GM12874 (cell line): ENCODE results near the gene DERA.

Experiments
- TF ChIP-seq, protein P1 (sequence below): IDR thresholded peaks from 2 replicates; pipeline ENCODE4 v1.5.1; 2011; ENCODE audit warnings: low read depth, mild to moderate bottlenecking, control low read depth, low read length, moderate library complexity; ENCODE audit not compliant: insufficient read depth

DERA gene

DNA sequence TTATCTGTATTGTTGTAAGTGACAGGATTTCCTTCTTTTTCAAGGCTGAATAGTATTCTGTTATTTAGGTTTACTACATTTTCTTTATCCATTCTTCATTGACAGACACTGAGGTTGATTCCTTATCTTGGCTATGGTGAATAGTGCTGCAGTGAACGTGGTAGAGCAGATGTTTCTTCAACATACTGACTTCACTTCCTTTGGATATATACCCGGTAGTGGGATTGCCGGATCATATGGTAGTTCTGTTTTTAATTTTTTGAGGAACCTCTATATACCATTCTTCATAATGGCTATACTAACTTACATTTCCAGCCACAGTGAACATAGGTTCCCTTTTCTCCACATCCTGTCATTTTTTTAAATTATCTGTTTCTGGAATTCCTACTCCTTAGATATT lies 21.8 kb downstream of the DERA start:
- TF ChIP-seq, protein P1, sequence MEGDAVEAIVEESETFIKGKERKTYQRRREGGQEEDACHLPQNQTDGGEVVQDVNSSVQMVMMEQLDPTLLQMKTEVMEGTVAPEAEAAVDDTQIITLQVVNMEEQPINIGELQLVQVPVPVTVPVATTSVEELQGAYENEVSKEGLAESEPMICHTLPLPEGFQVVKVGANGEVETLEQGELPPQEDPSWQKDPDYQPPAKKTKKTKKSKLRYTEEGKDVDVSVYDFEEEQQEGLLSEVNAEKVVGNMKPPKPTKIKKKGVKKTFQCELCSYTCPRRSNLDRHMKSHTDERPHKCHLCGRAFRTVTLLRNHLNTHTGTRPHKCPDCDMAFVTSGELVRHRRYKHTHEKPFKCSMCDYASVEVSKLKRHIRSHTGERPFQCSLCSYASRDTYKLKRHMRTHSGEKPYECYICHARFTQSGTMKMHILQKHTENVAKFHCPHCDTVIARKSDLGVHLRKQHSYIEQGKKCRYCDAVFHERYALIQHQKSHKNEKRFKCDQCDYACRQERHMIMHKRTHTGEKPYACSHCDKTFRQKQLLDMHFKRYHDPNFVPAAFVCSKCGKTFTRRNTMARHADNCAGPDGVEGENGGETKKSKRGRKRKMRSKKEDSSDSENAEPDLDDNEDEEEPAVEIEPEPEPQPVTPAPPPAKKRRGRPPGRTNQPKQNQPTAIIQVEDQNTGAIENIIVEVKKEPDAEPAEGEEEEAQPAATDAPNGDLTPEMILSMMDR = no peak

DNA sequence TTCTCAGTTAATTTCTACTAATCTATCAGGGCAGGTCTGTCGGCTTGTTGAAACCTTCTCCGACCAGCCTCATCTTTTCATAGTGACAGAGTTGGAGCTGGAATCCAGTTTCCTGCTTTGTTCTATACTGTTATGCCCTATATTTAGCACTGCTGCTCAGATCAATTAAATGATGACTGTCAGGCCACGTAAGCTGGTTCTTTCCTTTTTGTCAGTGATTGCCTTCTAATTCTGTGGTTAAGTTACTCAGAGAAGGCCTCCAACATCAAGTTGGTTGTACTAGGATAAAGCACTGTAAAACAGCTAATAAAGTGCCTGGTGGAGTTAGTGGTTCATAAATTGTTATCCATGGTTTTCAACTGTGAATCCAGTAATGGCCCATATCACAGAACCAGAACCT lies 22.6 kb downstream of the DERA start:
- TF ChIP-seq, protein P1 = no peak

GRCh38 chr12:15936751-15937150 lies 25.6 kb downstream of the DERA start:
- TF ChIP-seq, protein P1 = no peak

DNA sequence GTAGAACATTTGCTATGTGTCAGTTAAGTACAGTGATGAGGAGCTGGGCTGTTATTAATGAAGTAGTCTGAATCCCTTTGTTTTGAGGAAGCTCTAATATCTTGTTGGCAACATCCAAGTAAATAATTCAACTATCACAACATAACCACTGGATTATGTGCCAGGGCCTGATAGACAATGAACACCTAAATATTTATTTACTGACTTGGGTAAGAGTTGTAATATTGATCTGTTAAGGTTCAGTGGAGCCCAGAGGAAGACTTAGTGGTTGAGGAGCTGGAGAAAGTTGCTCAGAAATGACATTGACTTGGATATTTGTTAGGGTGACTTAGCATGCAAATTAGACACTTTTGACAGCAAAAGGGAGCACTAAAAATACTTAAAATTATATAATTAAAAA lies 26.8 kb downstream of the DERA start:
- TF ChIP-seq, protein P1 = no peak

DNA sequence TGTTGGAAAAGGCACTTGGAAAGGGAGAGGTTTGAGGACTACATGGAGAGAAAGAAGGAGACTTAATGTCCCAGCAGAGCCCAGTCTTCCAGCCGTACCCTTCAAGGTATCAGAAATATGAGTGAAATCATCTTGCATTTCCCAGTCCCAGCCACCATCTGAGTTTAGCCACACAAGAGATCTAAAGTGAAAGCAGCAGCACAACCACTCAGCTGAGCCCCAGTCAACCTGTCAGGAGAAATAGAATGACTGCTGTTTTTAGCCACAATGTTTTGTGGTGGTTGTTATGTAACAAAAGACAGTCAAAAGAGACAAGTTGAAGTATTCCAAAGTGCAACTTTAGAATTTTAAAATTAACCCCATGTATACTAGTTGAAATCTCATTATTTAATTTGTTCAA lies 28.0 kb downstream of the DERA start:
- TF ChIP-seq, protein P1 = no peak

- TF ChIP-seq, protein P1 = no peak
Measured at GRCh38 chr12:15942475-15942874, 31.3 kb downstream of the DERA start.

GRCh38 chr12:15955281-15955680 lies 44.1 kb downstream of the DERA start:
- TF ChIP-seq, protein P1 = no peak

GRCh38 chr12:15956010-15956409 lies 44.9 kb downstream of the DERA start:
- TF ChIP-seq, protein P1 = no peak
